Heart right ventricle (tissue), 16 donors: ENCODE data around the gene FYB1. TPM values are rescaled to one million over a fixed set of nuclear protein-coding genes. Genes with fewer than 3 reads are reported as not detected.

ENCODE experiments used
- ATAC-seq, 8 donors: fragments of 200-7000 bp; cut with Tn5 transposase; one replicate each; pipeline ENCODE4 v1.9.1; 2020; ENCODE audit warnings: mild to moderate bottlenecking in 8 of 8, moderate library complexity in 8 of 8, moderate number of reproducible peaks in 1 of 8
- DNase-seq, 2 donors: peaks; one replicate each; pipeline ENCODE4 v3.0.0-alpha.2; 2020
- H3K27ac ChIP-seq, 10 donors: fragments of 200-600 bp; sonication (generic) in 2 of 10; one replicate each; pipeline versions ENCODE4 v1.5.0 to v1.8.0; 2020 to 2022; ENCODE audit warnings: mild to moderate bottlenecking in 3 of 10
- H3K27me3 ChIP-seq, 7 donors: fragments of 200-600 bp; one replicate each; pipeline ENCODE4 v1.8.0; 2021 to 2022; ENCODE audit warnings: mild to moderate bottlenecking in 2 of 7
- H3K36me3 ChIP-seq, 9 donors: fragments of 200-600 bp; sonication (generic) in 1 of 9; one replicate each; pipeline versions ENCODE4 v1.5.0 to v1.8.0; 2020 to 2022; ENCODE audit warnings: mild to moderate bottlenecking in 2 of 9
- H3K4me1 ChIP-seq, 9 donors: fragments of 200-600 bp; sonication (generic) in 1 of 9; one replicate each; pipeline versions ENCODE4 v1.5.0 to v1.8.0; 2020 to 2022; ENCODE audit warnings: mild to moderate bottlenecking in 4 of 9
- H3K4me3 ChIP-seq, 10 donors: fragments of 200-600 bp; sonication (generic) in 2 of 10; one replicate each; pipeline versions ENCODE4 v1.5.0 to v1.8.0; 2020 to 2022; ENCODE audit warnings: mild to moderate bottlenecking in 7 of 10, moderate library complexity in 2 of 10
- H3K9me3 ChIP-seq, 11 donors: fragments of 200-600 bp in 10 of 11; sonication (generic) in 2 of 11; one replicate each; pipeline versions ENCODE4 v1.5.0 to v1.8.0; 2013 to 2022; ENCODE audit warnings: mild to moderate bottlenecking in 2 of 11, control low read depth in 1 of 11, moderate library complexity in 1 of 11
- CTCF ChIP-seq, 9 donors: fragments of 200-600 bp; sonication (generic) in 2 of 9; IDR thresholded peaks; one replicate each; pipeline versions ENCODE4 v1.5.0 to v1.8.0; 2021 to 2022; ENCODE audit warnings: antibody characterized with exemption in 9 of 9, mild to moderate bottlenecking in 5 of 9, moderate library complexity in 1 of 9
- WGBS, 2 donors: extraction: QIAGEN DNeasy Blood & Tissue Kit; methylation state at CpG; one replicate each; pipeline ENCODE4 v1.1.7; 2013; ENCODE audit warnings: inconsistent platforms in 1 of 2; 5-methylcytosine and 5-hydroxymethylcytosine counted together
- intact Hi-C, 10 donors: fragments of 100-400 bp; cut with DNase I; formaldehyde crosslinking; loops; one replicate each; pipeline versions ENCODE4 v1.11.1 to v1.14.2; 2022
- polyA plus RNA-seq, 2 donors: library from polyadenylated mRNA; stranded (reverse); fragments of 200-250 nt; gene quantifications; one replicate each; pipeline ENCODE4 v1.2.3, GENCODE V29; 2013
- total RNA-seq, 10 donors: library from RNA; stranded (reverse); fragmentation: NEBNext Ultra II Directional in 3 of 10; extraction: Animal tissue kit (Norgen Biotek cat#: 25700) in 3 of 10; gene quantifications; one replicate each; pipeline versions ENCODE4 v1.2.1 to v1.2.4, GENCODE V29; 2021 to 2023
- donor health status: Arrhythmogenic right ventricular cardiomyopathy.
- donor health status: ischemic (EF 13 %, LVEDD 7.1; RV severe dilation, severe dysfunction).
- donor health status: healthy with polysubstance abuse.
- donor health status: DM: no; HTN: yes; CAD: no.
- donor health status: DM: no; HTN: no; CAD: no.
- donor health status: ischemic (EF 25% LVEDD 6.9; RV normal size, moderate dysfunction).
- donor health status: ischemic (EF 25% LVEDD 5.7; RV mildly dilated, moderate dysfunction).
- donor health status: healthy.
- donor health status: DM: yes; HTN: yes; CAD: no.
- donor health status: Ischemic cardiomyopathy.
- donor health status: ischemic (EF 35%, LVEDD 5.7; RV mildly dilated, moderate dysfunction).
- donor health status: nonischemic (EF 11% LVEDD 7.7; RV severe dilation, severe dysfunction).
- donor health status: DM: yes; HTN: yes; CAD: no.
- donor health status: PGD.
- donor health status: ischemic (EF 29% LVEDD 5.4; RV normal size, mild dysfunction).
- donor health status: nonischemic (EF 23%, LVEDD 6.1; RV moderate dilation, normal function).

Gene FYB1
- total and polyA plus RNA-seq, 12 donors = 0.61 to 33.8 (median 2.3) TPM

DNA sequence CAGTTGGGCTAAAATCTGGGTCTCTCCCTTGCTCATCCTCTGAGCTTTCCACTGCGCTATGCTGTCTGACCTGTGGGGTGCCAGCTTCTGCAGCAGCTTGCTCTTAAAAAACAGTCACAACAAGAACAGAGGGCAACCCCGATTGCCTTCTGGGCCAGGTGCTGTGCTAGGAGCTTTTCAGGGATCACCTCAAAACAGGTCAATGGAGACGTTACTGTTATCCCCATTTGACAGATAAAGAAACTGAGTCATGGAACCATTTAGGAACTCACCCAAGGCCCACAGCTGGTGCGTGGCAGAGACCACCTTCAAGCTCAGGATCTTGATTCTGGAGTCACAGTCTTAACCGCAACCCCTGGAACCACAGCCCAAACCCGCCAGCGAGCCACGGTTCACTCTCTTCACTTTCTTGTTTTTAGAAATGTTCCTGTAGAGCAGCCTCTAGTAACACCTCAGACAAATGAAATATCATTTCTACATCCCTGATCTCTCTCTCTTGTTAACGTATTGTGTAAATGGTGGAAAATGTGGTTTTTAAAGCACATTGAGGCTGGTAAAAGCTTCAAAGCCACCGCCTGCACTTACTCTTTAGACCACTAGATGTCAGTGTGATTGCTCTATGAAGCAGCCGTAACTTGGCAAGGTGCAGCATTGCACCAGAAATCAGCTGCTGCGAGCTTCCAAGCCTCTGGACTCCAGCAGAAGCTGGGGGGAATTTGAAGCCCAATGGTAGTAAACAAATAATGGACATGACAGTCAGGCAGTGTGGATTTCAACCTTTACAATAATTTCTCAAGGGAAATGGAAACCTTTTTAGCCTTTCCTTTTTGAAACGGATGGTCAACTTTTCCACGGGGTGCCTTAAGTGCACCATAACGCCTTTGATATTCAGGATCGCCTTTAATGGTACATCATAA, 1.7 kb downstream of the FYB1 start:
- H3K9me3 ChIP-seq = no peaks in the 10 kb centered on the region
- H3K4me3 ChIP-seq = peak overlapping the region in 2 of 10 donors; percentile 8 to 54
- DNase-seq (peak; percentile 42 to 74), ATAC-seq (peak; percentile 68 to 85 (median 80))
- WGBS, 2 donors = 64% methylated on average over 16 of the region's 16 CpGs
- peak; percentile 93 to 96 (median 95) for TF ChIP-seq CTCF (IDR thresholded peaks at IDR 0.05)
- H3K36me3 ChIP-seq = no peaks in the 10 kb centered on the region
- no peaks in the 10 kb centered on the region for H3K27me3 ChIP-seq
- H3K4me1 ChIP-seq = peaks cover 0 to 85% (median 0%) of the 10 kb centered on the region in 9 donors
- intact Hi-C loops = loop anchor here (2.0 to 10.0 kb wide), 11 partner anchors 65 to 357 kb away; partner anchors contain the start of gene C9 (in 1 of the 10)
- H3K27ac ChIP-seq = peak overlapping the region in 1 of 10 donors; percentile 76

GRCh38 chr5:39216631-39217030, 2.7 kb downstream of the FYB1 start:
- H3K4me3 ChIP-seq = peak overlapping the region in 1 of 10 donors; percentile 54
- no peak for TF ChIP-seq CTCF (IDR thresholded peaks at IDR 0.05)

GRCh38 chr5:39215857-39216256, 3.5 kb downstream of the FYB1 start:
- Histone ChIP-seq H3K9me3 (no peaks in the 10 kb centered on the region), H3K4me1 (peaks cover 0 to 95% (median 0%) of the 10 kb centered on the region in 9 donors), H3K27ac (peak overlapping the region in 1 of 10 donors; percentile 76), H3K27me3 (no peaks in the 10 kb centered on the region), H3K4me3 (no peak overlapping the region), H3K36me3 (no peaks in the 10 kb centered on the region)
- no peak for TF ChIP-seq CTCF (IDR thresholded peaks at IDR 0.05)
- ATAC-seq (no peak), DNase-seq (no peak)
- intact Hi-C loops = loop anchor here in 9 of 10 donors (2.0 to 10.0 kb wide), 10 partner anchors 66 to 359 kb away; partner anchors contain the start of gene C9 (in 1 of the 9)
- WGBS, 2 donors = 56 to 62% methylated on average over 3 of the region's 3 CpGs

More at GRCh38 chr5:39216631-39217030, 2.7 kb downstream of the FYB1 start:
- no peaks in the 10 kb centered on the region for H3K27me3 ChIP-seq
- intact Hi-C loops = loop anchor here in 9 of 10 donors (2.0 to 10.0 kb wide), 10 partner anchors 66 to 358 kb away; partner anchors contain the start of gene C9 (in 1 of the 9)
- ATAC-seq (no peak), DNase-seq (no peak)
- H3K4me1 ChIP-seq = peaks cover 0 to 91% (median 0%) of the 10 kb centered on the region in 9 donors
- H3K27ac ChIP-seq = peak overlapping the region in 1 of 10 donors; percentile 76
- no peaks in the 10 kb centered on the region for H3K9me3 ChIP-seq
- H3K36me3 ChIP-seq = no peaks in the 10 kb centered on the region
- 75 to 79% methylated on average over 2 of the region's 2 CpGs for WGBS, 2 donors

DNA sequence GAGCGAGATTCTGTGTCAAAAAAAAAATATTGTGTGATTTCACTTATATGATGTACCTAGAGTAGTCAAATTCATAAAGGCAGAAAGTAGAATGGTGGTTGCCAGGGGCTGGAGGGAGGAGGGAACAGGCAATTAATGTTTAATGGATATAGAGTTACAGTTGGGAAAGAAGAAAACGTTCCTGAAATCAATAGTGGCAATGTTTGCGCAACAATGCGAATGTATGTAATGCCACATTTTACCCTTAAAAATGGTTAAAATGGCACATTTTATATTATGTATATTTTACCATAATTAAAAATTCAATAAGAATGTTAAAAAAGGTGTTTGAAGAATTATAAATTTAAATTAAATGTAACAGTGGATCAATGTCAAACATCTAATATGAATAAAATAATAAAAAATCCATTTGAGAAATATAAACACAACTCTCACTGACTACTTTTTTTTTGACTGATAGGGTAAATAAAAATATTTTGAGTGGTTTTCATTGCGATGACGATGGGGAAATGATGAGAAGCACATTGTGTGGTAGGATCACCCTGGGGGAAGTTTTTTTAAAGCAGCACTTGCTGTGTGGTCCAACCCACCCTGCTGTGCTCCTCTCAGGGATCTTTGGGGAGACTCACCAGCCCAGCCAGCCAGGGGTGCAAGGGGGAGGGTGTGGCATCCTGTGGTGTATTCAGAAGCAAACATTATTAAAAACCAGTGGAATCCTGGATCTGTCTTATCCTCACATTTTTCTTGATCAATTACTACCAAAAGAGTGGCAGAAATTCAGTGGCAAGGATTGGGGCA, 4.3 kb downstream of the FYB1 start:
- H3K4me3 ChIP-seq = no peak overlapping the region
- H3K27ac ChIP-seq = peak overlapping the region in 1 of 10 donors; percentile 78
- 84 to 88% methylated on average over 6 of the region's 6 CpGs for WGBS, 2 donors

More for the DNA sequence above, 4.3 kb downstream of the FYB1 start:
- no peak for DNase-seq
- Histone ChIP-seq H3K4me1 (peaks cover 0 to 98% (median 0%) of the 10 kb centered on the region in 9 donors), H3K27me3 (peaks cover 0 to under 1% (median 0%) of the 10 kb centered on the region in 7 donors), H3K36me3 (no peaks in the 10 kb centered on the region), H3K9me3 (no peaks in the 10 kb centered on the region)
- intact Hi-C loops = loop anchor here in 8 of 10 donors (5.0 to 10.0 kb wide), 8 partner anchors 67 to 360 kb away; partner anchors contain the start of gene C9 (in 1 of the 8)
- no peak for ATAC-seq
- no peak for TF ChIP-seq CTCF (IDR thresholded peaks at IDR 0.05)
